GM12878 (cell line): ENCODE results near the gene C1QL4.
"Not testable (repeated sequence)": the region's sequence is repeated elsewhere in the genome, so short reads cannot be mapped to it uniquely, and the experiment has no call there.

Experiments used
- CHD1 ChIP-seq: IDR thresholded peaks from 2 replicates; pipeline ENCODE4 v1.6.1; 2012; ENCODE audit warnings: low read depth, low read length, improper control_type of control experiment
- CHD2 ChIP-seq: IDR thresholded peaks from 2 replicates; pipeline ENCODE4 v1.6.1; 2011; ENCODE audit warnings: low read depth, low read length, improper control_type of control experiment, borderline replicate concordance
- ETV6 ChIP-seq, 2 experiments: fragments of 450-650 bp in 1 of 2; IDR thresholded peaks in 1 of 2; conservative IDR thresholded peaks in 1 of 2; 2 replicates each; pipeline ENCODE4 v1.6.1; 2014; ENCODE audit warnings: antibody characterized with exemption in 1 of 2, borderline replicate concordance in 1 of 2, low read depth in 1 of 2, mild to moderate bottlenecking in 1 of 2, moderate library complexity in 1 of 2
- HDGF ChIP-seq: fragments of 450-650 bp; IDR thresholded peaks from 2 replicates; pipeline ENCODE4 v1.6.1; 2016; ENCODE audit warnings: antibody characterized with exemption
- JUND ChIP-seq: IDR thresholded peaks from 2 replicates; pipeline ENCODE4 v1.6.1; 2012; ENCODE audit warnings: low read depth, mild to moderate bottlenecking, low read length, improper control_type of control experiment, moderate library complexity
- TAF1 ChIP-seq: IDR thresholded peaks from 2 replicates; pipeline ENCODE4 v1.6.1; 2011; ENCODE audit warnings: mild to moderate bottlenecking, low read depth, low read length, borderline replicate concordance
- TF ChIP-seq, protein P1 (sequence below), 3 experiments: IDR thresholded peaks in 2 of 3; conservative IDR thresholded peaks in 1 of 3; 2 replicates each; pipeline ENCODE4 v1.5.1; 2011; ENCODE audit warnings: low read depth in 3 of 3, low read length in 3 of 3, mild to moderate bottlenecking in 3 of 3, control low read depth in 2 of 3, moderate library complexity in 2 of 3, inconsistent platforms in 1 of 3, mixed read lengths in 1 of 3; ENCODE audit not compliant: control insufficient read depth in 2 of 3, insufficient read depth in 1 of 3; ENCODE audit errors: extremely low read depth in 1 of 3

DNA sequence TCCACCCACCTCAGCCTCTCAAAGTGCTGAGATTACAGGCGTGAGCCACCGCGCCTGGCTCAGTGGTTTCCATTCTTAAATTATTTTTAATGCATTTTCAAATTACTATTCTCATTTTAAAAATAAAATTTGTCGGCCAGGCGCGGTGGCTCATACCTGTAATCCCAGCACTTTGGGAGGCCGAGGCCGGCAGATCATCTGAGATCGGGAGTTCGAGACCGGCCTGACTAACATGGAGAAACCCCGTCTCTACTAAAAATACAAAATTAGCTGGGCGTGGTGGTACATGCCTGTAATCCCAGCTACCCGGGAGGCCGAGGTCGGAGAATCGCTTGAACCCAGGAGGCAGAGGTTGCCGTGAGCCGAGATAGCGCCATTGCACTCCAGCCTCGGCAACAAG lies 3.2 kb downstream of the C1QL4 start:
- not testable (repeated sequence) for TF ChIP-seq CHD2; HDGF; JUND; ETV6 (conservative IDR thresholded peaks at IDR 0.05 in 1 of 2, IDR thresholded peaks at IDR 0.05 in 1 of 2; ENCODE audit: borderline replicate concordance in 1 of 2, low read depth in 1 of 2); CHD1; TAF1
- TF ChIP-seq, protein P1, sequence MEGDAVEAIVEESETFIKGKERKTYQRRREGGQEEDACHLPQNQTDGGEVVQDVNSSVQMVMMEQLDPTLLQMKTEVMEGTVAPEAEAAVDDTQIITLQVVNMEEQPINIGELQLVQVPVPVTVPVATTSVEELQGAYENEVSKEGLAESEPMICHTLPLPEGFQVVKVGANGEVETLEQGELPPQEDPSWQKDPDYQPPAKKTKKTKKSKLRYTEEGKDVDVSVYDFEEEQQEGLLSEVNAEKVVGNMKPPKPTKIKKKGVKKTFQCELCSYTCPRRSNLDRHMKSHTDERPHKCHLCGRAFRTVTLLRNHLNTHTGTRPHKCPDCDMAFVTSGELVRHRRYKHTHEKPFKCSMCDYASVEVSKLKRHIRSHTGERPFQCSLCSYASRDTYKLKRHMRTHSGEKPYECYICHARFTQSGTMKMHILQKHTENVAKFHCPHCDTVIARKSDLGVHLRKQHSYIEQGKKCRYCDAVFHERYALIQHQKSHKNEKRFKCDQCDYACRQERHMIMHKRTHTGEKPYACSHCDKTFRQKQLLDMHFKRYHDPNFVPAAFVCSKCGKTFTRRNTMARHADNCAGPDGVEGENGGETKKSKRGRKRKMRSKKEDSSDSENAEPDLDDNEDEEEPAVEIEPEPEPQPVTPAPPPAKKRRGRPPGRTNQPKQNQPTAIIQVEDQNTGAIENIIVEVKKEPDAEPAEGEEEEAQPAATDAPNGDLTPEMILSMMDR (IDR thresholded peaks at IDR 0.05 in 2 of 3, conservative IDR thresholded peaks at IDR 0.05 in 1 of 3; ENCODE audit: control insufficient read depth in 2 of 3, extremely low read depth in 1 of 3, insufficient read depth in 1 of 3, low read depth in 3 of 3, low read length in 3 of 3) = not testable (repeated sequence)
